ENCODE results near the gene SLC25A20.
"Not testable (repeated sequence)": the region's sequence is repeated elsewhere in the genome, so short reads cannot be mapped to it uniquely, and the experiment has no call there.

SLC25A20 gene

GRCh38 chr3:48847504-48848423 lies 50.9 kb downstream of the SLC25A20 start, which contains the start of gene PRKAR2A:
PRKAR2A (minus strand) TSS chr3:48847874; CDS start chr3:48847596, 278 bp downstream.
- Mint-ChIP-seq H3K27me3 (no peaks in the 10 kb centered on the region), H3K4me3 (peak within 1 kb of the TSS; percentile 91), H3K27ac (peak within 1 kb of the TSS; percentile 93), H3K4me1 (peaks cover 16% of the 10 kb centered on the region), H3K36me3 (no peaks in the 10 kb centered on the region), H3K9me3 (no peaks in the 10 kb centered on the region)
- DNase-seq (ENCODE audit: low spot score in 2 of 2) (peak; percentile 85 to 86), ATAC-seq (ENCODE audit: low read depth) (peak; percentile 84)

- H3K9me3 Mint-ChIP-seq = no peaks in the 10 kb centered on the region
- H3K27ac Mint-ChIP-seq = peak overlapping the region; percentile 93
- no peaks in the 10 kb centered on the region for H3K36me3 Mint-ChIP-seq
- no peaks in the 10 kb centered on the region for H3K27me3 Mint-ChIP-seq
- H3K4me1 Mint-ChIP-seq = peaks cover 19% of the 10 kb centered on the region
- ATAC-seq (ENCODE audit: low read depth) (peak; percentile 43), DNase-seq (ENCODE audit: low spot score in 2 of 2) (peak; percentile 26 to 52)
- H3K4me3 Mint-ChIP-seq = peak overlapping the region; percentile 91
Observed at GRCh38 chr3:48847053-48847503, 51.6 kb downstream of the SLC25A20 start.

DNA sequence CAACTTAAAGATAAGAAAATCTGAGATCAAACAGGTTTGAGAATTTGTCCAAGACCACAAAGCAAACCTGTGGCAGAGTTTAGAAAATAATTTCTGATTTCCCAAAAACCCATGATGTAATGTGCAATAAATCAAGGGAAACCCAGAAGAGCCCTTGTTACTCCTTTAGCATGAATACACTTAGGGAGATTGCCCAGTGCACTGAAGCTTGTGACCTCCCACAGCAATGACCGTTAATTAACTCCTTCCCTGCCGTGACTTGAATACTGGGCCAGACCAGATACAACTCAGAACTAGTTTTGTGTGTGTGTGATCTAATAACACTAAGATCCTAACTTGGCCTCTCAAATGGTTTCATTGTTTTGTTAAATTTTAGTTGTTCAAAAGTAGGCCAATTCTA lies 53.5 kb downstream of the SLC25A20 start:
- Mint-ChIP-seq H3K27ac (no peak overlapping the region), H3K4me3 (peak overlapping the region; percentile 37), H3K4me1 (peaks cover 20% of the 10 kb centered on the region), H3K36me3 (no peaks in the 10 kb centered on the region), H3K9me3 (no peaks in the 10 kb centered on the region), H3K27me3 (no peaks in the 10 kb centered on the region)
- DNase-seq (ENCODE audit: low spot score in 2 of 2) (no peak), ATAC-seq (ENCODE audit: low read depth) (no peak)

- Mint-ChIP-seq H3K4me3 (no peak overlapping the region), H3K36me3 (peaks cover 7% of the 10 kb centered on the region), H3K9me3 (no peaks in the 10 kb centered on the region), H3K27ac (no peak overlapping the region), H3K4me1 (peaks cover 12% of the 10 kb centered on the region), H3K27me3 (no peaks in the 10 kb centered on the region)
- ATAC-seq (ENCODE audit: low read depth) (no peak), DNase-seq (ENCODE audit: low spot score in 2 of 2) (no peak)
Observed at GRCh38 chr3:48837163-48837562, 61.5 kb downstream of the SLC25A20 start.

GRCh38 chr3:48835650-48836366 lies 62.9 kb downstream of the SLC25A20 start:
- Mint-ChIP-seq H3K27ac (no peak overlapping the region), H3K9me3 (no peaks in the 10 kb centered on the region), H3K4me3 (no peak overlapping the region), H3K27me3 (no peaks in the 10 kb centered on the region), H3K36me3 (peaks cover 7% of the 10 kb centered on the region), H3K4me1 (peaks cover 11% of the 10 kb centered on the region)
- DNase-seq (ENCODE audit: low spot score in 2 of 2) = no peak
- ATAC-seq (ENCODE audit: low read depth) = no peak

GRCh38 chr3:48832684-48833083 lies 66.0 kb downstream of the SLC25A20 start:
- Mint-ChIP-seq H3K9me3 (no peaks in the 10 kb centered on the region), H3K4me1 (peaks cover 9% of the 10 kb centered on the region), H3K27ac (no peak overlapping the region), H3K36me3 (peaks cover 4% of the 10 kb centered on the region), H3K27me3 (no peaks in the 10 kb centered on the region), H3K4me3 (no peak overlapping the region)
- ATAC-seq (ENCODE audit: low read depth) = no peak
- DNase-seq (ENCODE audit: low spot score in 2 of 2) = no peak

DNA sequence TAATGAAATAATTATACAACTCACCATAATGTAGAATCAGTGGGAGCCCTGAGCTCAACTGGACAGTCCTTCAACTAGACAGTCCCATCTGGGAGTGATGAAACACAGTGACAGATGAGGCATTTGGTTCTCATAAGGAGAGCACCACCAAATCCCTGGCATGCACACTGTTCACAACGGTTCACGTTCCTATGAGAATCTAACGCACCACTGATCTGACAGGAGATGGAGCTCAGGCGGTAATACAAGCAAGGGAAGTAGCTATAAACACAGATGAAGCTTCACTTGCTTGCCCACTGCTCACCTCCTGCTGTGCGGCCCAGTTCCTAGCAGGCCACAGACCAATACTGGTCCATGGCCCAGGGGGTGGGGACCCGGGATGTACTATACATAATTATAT lies 68.0 kb downstream of the SLC25A20 start:
- Mint-ChIP-seq H3K4me3 (no peak overlapping the region), H3K9me3 (no peaks in the 10 kb centered on the region), H3K27ac (no peak overlapping the region), H3K36me3 (peaks cover 2% of the 10 kb centered on the region), H3K4me1 (peaks cover 14% of the 10 kb centered on the region), H3K27me3 (no peaks in the 10 kb centered on the region)
- DNase-seq (ENCODE audit: low spot score in 2 of 2) (no peak), ATAC-seq (ENCODE audit: low read depth) (no peak)

- peaks cover 14% of the 10 kb centered on the region for H3K4me1 Mint-ChIP-seq
- H3K9me3 Mint-ChIP-seq = not testable (repeated sequence)
Observed at GRCh38 chr3:48829525-48829924, 69.2 kb downstream of the SLC25A20 start.

DNA sequence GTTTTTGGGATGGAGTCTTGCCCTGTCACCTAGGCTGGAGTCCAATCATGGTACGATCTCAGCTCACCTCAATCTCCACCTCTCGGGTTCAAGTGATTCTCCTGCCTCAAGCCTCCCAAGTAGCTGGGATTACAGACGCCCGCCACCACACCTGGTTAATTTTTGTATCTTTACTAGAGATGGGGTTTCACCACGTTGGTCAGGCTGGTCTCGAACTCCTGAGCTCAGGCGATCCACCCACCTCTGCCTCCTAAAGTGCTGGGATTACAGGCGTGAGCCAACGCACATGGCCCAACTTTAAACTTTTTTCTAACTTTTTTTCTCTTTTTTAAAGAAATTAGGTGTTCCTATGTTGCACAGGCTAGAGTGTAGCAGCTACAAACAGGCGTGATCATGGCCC lies 70.8 kb downstream of the SLC25A20 start:
- not testable (repeated sequence) for H3K9me3 Mint-ChIP-seq; H3K4me3 Mint-ChIP-seq; H3K36me3 Mint-ChIP-seq; H3K27me3 Mint-ChIP-seq; DNase-seq (ENCODE audit: low spot score in 2 of 2); ATAC-seq (ENCODE audit: low read depth); H3K27ac Mint-ChIP-seq
- peaks cover 14% of the 10 kb centered on the region for H3K4me1 Mint-ChIP-seq

More at GRCh38 chr3:48829525-48829924, 69.2 kb downstream of the SLC25A20 start:
- not testable (repeated sequence) for H3K4me3 Mint-ChIP-seq; H3K36me3 Mint-ChIP-seq; DNase-seq (ENCODE audit: low spot score in 2 of 2); H3K27ac Mint-ChIP-seq; ATAC-seq (ENCODE audit: low read depth); H3K27me3 Mint-ChIP-seq

DNA sequence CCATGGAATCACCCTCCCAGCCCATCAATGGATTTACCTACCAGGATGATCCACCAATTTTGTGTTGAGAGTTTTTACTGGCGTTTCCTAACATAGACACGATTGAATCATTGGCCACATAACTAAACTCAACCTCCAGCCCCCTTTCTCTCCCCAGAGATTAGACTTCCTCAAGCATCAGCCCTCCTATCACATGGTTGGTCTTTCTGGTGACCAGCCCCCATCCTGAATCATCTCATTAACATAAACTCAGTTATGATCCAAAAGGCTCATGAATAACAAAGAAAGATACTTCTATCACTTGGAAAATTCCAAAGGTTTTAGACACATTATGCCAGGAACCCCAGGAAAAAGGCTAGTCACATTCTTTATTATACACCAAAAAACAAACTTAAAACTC lies 72.2 kb downstream of the SLC25A20 start:
- H3K4me3 Mint-ChIP-seq = no peak overlapping the region
- H3K27me3 Mint-ChIP-seq = no peaks in the 10 kb centered on the region
- peak overlapping the region; percentile 4 for H3K27ac Mint-ChIP-seq
- H3K9me3 Mint-ChIP-seq = no peaks in the 10 kb centered on the region
- H3K36me3 Mint-ChIP-seq = peaks cover 2% of the 10 kb centered on the region
- ATAC-seq (ENCODE audit: low read depth) (peak; percentile 89), DNase-seq (ENCODE audit: low spot score in 2 of 2) (no peak)
- H3K4me1 Mint-ChIP-seq = peaks cover 14% of the 10 kb centered on the region

- Mint-ChIP-seq H3K9me3 (no peaks in the 10 kb centered on the region), H3K27ac (peak overlapping the region; percentile 28), H3K4me3 (no peak overlapping the region), H3K27me3 (no peaks in the 10 kb centered on the region), H3K36me3 (peaks cover 4% of the 10 kb centered on the region), H3K4me1 (peaks cover 14% of the 10 kb centered on the region)
- ATAC-seq (ENCODE audit: low read depth) = no peak
- DNase-seq (ENCODE audit: low spot score in 2 of 2) = no peak
Observed at GRCh38 chr3:48820612-48821324, 77.9 kb downstream of the SLC25A20 start.

DNA sequence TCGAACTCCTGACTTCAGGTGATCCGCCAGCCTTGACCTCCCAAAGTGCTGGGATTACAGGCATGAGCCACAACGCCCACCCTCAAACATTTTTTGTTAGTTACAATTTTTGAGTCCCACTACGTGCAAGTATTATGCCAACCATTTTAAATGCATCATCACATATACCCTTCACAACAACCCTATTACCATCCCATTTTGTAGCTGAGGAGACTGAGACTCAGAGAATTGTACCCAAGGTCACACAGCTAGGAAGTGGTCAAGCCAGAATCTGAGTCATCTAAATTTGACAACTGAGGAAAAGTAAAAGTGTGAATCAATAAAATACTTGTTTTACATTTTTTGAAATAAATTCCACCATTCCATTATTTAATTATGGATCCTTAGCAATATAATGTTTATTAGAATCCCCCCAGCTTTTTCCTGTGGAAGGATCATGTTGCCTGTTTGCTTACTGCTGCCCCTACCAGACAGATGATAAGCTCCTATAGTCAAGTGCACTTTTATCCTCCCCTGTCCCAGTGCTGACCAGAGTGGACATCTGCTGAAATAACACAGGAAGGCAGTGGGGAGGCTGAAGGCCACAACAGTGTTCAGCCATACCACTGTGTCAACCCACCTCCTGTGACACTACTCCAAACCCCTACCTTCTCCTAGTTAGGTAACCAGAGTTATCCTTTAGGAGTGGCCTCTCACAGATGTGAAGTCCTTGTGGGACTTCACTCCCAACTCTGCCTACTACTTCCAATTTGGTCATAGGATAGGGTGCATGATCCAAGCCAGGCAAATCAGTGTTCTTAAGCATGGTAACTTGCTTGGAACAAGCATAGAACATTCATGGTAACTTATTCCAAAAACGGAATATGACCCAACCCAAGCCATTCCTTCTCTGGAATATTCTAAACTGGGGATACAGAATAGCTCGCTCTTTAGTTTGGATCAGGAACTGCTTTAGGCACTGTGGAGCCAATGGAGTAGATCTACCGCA lies 79.2 kb downstream of the SLC25A20 start:
- no peaks in the 10 kb centered on the region for H3K27me3 Mint-ChIP-seq
- no peaks in the 10 kb centered on the region for H3K9me3 Mint-ChIP-seq
- ATAC-seq (ENCODE audit: low read depth) (no peak), DNase-seq (ENCODE audit: low spot score in 2 of 2) (no peak)
- H3K4me3 Mint-ChIP-seq = no peak overlapping the region
- peaks cover 14% of the 10 kb centered on the region for H3K4me1 Mint-ChIP-seq
- H3K36me3 Mint-ChIP-seq = peaks cover 4% of the 10 kb centered on the region
- no peak overlapping the region for H3K27ac Mint-ChIP-seq

- H3K9me3 Mint-ChIP-seq = no peaks in the 10 kb centered on the region
- ATAC-seq (ENCODE audit: low read depth) (no peak), DNase-seq (ENCODE audit: low spot score in 2 of 2) (no peak)
- peak overlapping the region; percentile 30 for H3K4me3 Mint-ChIP-seq
- peak overlapping the region; percentile 89 for H3K27ac Mint-ChIP-seq
- H3K27me3 Mint-ChIP-seq = no peaks in the 10 kb centered on the region
- peaks cover 2% of the 10 kb centered on the region for H3K36me3 Mint-ChIP-seq
- H3K4me1 Mint-ChIP-seq = peaks cover 16% of the 10 kb centered on the region
Observed at GRCh38 chr3:48811524-48811923, 87.2 kb downstream of the SLC25A20 start.

Measured in memory B cell (primary cell).